CD14-positive monocyte (primary cell): ENCODE data around the gene SPIRE1. TPM values are rescaled to one million over a fixed set of nuclear protein-coding genes. Genes with fewer than 3 reads are reported as not detected.

ENCODE experiments used
- DNase-seq, 3 donors: peaks; one replicate each; pipeline ENCODE4 v3.0.0-alpha.2; 2011 to 2022
- H2AFZ ChIP-seq: 2 replicates; pipeline ENCODE4 v1.6.0; 2012; ENCODE audit warnings: mild to moderate bottlenecking, low read depth, low read length, inconsistent platforms; ENCODE audit not compliant: insufficient read depth, poor library complexity, severe bottlenecking
- H3K27ac ChIP-seq, 2 donors: 1 replicate in 1 of 2; 2 replicates in 1 of 2; pipeline ENCODE4 v1.5.1; 2012 to 2013; ENCODE audit warnings: low read length in 2 of 2, control low read depth in 1 of 2, inconsistent platforms in 1 of 2, low read depth in 1 of 2, mild to moderate bottlenecking in 1 of 2
- H3K27me3 ChIP-seq, 2 donors: one replicate each; pipeline versions ENCODE4 v1.6.0 to v1.6.1; 2011 to 2013; ENCODE audit warnings: low read length in 2 of 2; ENCODE audit not compliant: control insufficient read depth in 2 of 2, insufficient read depth in 2 of 2
- H3K36me3 ChIP-seq, 2 donors: replicated peaks in 1 of 2; 1 replicate in 1 of 2; 2 replicates in 1 of 2; pipeline versions ENCODE4 v1.5.1 to v1.6.1; 2012 to 2013; ENCODE audit warnings: low read length in 2 of 2, control low read depth in 1 of 2, inconsistent platforms in 1 of 2, mild to moderate bottlenecking in 1 of 2; ENCODE audit not compliant: insufficient read depth in 2 of 2, control insufficient read depth in 1 of 2
- H3K4me1 ChIP-seq, 2 donors: 1 replicate in 1 of 2; 2 replicates in 1 of 2; pipeline versions ENCODE4 v1.5.1 to v1.6.1; 2012 to 2013; ENCODE audit warnings: low read length in 2 of 2, control low read depth in 1 of 2, inconsistent platforms in 1 of 2, mild to moderate bottlenecking in 1 of 2, moderate library complexity in 1 of 2; ENCODE audit not compliant: insufficient read depth in 2 of 2, control insufficient read depth in 1 of 2
- H3K4me2 ChIP-seq: replicated peaks from 2 replicates; pipeline ENCODE3; 2012; ENCODE audit warnings: low read length, moderate library complexity, mild to moderate bottlenecking; ENCODE audit not compliant: poor library complexity, severe bottlenecking; ENCODE audit errors: extremely low read depth
- H3K4me3 ChIP-seq, 3 experiments: fragments of 200-600 bp in 1 of 3; sonication (generic) in 1 of 3; replicated peaks in 1 of 3; 1 replicate in 2 of 3; 2 replicates in 1 of 3; pipeline ENCODE4 v1.5.1; 2011 to 2013; ENCODE audit warnings: low read length in 3 of 3, mild to moderate bottlenecking in 3 of 3, control low read depth in 2 of 3, low read depth in 2 of 3, inconsistent platforms in 1 of 3, moderate library complexity in 1 of 3
- H3K79me2 ChIP-seq: 2 replicates; pipeline ENCODE4 v1.6.0; 2012; ENCODE audit warnings: mild to moderate bottlenecking, control low read depth, inconsistent platforms, low read length, moderate library complexity; ENCODE audit not compliant: insufficient read depth
- H3K9ac ChIP-seq: 2 replicates; pipeline ENCODE4 v1.6.0; 2017; ENCODE audit warnings: low read length, mild to moderate bottlenecking; ENCODE audit not compliant: insufficient read depth, poor library complexity, severe bottlenecking
- H3K9me3 ChIP-seq, 2 donors: replicated peaks in 1 of 2; 1 replicate in 1 of 2; 2 replicates in 1 of 2; pipeline versions ENCODE4 v1.5.1 to v1.6.1; 2012 to 2013; ENCODE audit warnings: low read length in 2 of 2, control low read depth in 1 of 2; ENCODE audit not compliant: control insufficient read depth in 1 of 2, insufficient read depth in 1 of 2
- H4K20me1 ChIP-seq: 2 replicates; pipeline ENCODE4 v1.6.0; 2012; ENCODE audit warnings: mild to moderate bottlenecking, low read length, control low read depth, moderate library complexity; ENCODE audit not compliant: insufficient read depth
- H3K27ac Mint-ChIP-seq, 7 donors: one replicate each; pipeline ENCODE4 v1.8.0; 2020; ENCODE audit warnings: mild to moderate bottlenecking in 7 of 7, mixed read lengths in 7 of 7, moderate library complexity in 6 of 7, inconsistent platforms in 2 of 7
- H3K27me3 Mint-ChIP-seq, 3 donors: one replicate each; pipeline ENCODE4 v1.8.0; 2021 to 2022; ENCODE audit warnings: low read depth in 3 of 3, mild to moderate bottlenecking in 3 of 3, mixed read lengths in 3 of 3, moderate library complexity in 3 of 3, inconsistent platforms in 1 of 3
- H3K36me3 Mint-ChIP-seq, 2 donors: one replicate each; pipeline ENCODE4 v1.8.0; 2020; ENCODE audit warnings: mixed read lengths in 2 of 2, inconsistent platforms in 1 of 2, mild to moderate bottlenecking in 1 of 2
- H3K4me1 Mint-ChIP-seq: one replicate; pipeline ENCODE4 v1.8.0; 2020; ENCODE audit warnings: mild to moderate bottlenecking, mixed read lengths
- H3K4me3 Mint-ChIP-seq, 2 donors: one replicate each; pipeline ENCODE4 v1.8.0; 2020; ENCODE audit warnings: mild to moderate bottlenecking in 2 of 2, mixed read lengths in 2 of 2, moderate library complexity in 1 of 2
- H3K9me3 Mint-ChIP-seq, 7 donors: one replicate each; pipeline ENCODE4 v1.8.0; 2020 to 2022; ENCODE audit warnings: mixed read lengths in 7 of 7, mild to moderate bottlenecking in 6 of 7, moderate library complexity in 6 of 7, inconsistent platforms in 2 of 7
- WGBS: methylation state at CpG from one replicate; pipeline ENCODE4 v1.1.5; 2013; ENCODE audit warnings: missing lambda C conversion rate; ENCODE audit not compliant: insufficient coverage; 5-methylcytosine and 5-hydroxymethylcytosine counted together
- intact Hi-C, 2 donors: fragments of 100-400 bp; cut with micrococcal nuclease; formaldehyde crosslinking; loops; one replicate each; pipeline versions ENCODE4 v1.15.0 to v1.15.1; 2023
- polyA plus RNA-seq, 3 donors: library from polyadenylated mRNA; depleted of rRNA in 1 of 3; unstranded in 2 of 3; stranded (reverse) in 1 of 3; fragments of 300-500 nt in 2 of 3; fragments of >200 nt in 1 of 3; fragmentation: Illumina TruSeq in 2 of 3; gene quantifications; 1 replicate in 2 of 3; 2 replicates in 1 of 3; pipeline ENCODE4 v1.2.3, GENCODE V29; 2012 to 2021
- TF ChIP-seq, protein P1 (sequence below): fragments of 200-600 bp; IDR thresholded peaks from one replicate; pipeline ENCODE4 v1.8.0; 2022; ENCODE audit warnings: antibody characterized with exemption, mild to moderate bottlenecking

SPIRE1 gene
- polyA plus RNA-seq, 3 donors: 1.7 to 1.9 (median 1.8) TPM

DNA sequence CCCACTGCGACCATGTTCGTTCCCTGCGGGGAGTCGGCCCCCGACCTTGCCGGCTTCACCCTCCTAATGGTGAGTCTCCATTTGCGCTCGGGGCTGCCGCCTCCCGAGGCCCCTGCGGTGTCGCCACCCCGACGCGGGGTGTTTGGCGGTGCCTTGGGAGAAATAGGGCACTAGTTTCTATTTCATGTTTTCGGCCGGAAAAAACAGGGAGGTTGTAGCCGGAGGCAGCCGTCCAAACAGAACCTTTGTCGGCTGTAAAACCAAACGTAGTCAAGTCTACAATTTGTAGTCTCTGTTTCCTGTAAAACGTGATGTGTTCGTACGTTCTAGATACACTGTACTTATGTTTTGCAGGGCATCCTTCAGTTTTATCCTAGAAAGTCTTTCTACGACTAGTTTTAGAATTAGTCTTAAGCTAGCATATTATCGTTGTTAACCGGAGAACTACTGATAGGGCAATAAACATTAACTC is 45.2 kb upstream of the SPIRE1 start:
- peak overlapping the region; percentile 95 for H2AFZ ChIP-seq

DNA sequence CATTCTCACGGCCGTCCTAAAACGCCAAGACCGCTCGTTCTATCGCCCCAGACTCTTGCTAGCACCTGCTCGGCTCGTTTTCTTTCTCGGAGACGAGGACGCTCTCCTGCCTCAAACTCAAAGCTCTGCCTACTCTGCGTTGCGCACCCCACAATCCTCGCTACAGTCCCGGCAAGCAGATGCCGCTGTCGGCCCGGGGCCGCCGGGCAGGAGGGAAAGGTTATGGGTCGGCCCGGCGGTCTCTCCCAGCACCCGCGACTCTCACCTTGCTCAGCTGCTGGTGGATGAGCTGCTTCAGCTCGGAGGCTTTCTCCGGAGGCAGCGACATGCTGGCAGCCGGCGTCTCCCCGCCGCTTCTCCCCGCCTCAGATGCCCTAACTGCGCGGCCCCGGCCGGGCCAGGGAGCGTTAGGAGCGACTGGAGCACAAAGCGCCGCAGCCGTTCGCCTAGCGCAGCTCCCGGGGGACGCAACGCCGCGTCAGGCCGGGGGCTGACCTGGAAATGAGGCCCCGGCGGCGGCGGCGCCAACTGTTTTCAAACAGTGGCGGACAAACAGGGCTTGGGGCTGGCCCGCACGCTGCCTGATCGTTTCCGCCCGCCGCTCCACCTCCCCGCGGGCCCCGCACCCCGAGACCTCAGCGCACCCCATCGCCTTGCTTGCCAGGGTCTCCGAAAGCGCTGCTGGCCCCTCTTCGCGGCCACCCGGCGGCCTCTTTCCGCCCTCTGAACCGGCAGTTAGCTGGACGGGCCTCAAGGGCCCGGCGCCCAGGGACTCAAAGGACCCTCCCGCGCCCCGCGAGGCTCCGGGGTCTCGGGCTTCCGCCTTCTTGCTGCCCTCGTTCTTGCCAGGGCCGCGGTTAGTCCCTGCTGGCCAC is 44.6 kb upstream of the SPIRE1 start, which contains the start of the genes CEP76 and PSMG2:
CEP76 (minus strand) TSS at position 503 of the 875 bp plus-strand sequence; CDS start at position 328, 175 bp downstream.
PSMG2 (plus strand) TSS at position 822 of the 875 bp plus-strand sequence. CDS start 66 bp downstream, outside the sequence.
- Mint-ChIP-seq H3K27me3 (no peaks in the 10 kb centered on the region), H3K4me1 (peaks cover 31% of the 10 kb centered on the region), H3K9me3 (no peaks in the 10 kb centered on the region), H3K36me3 (peaks cover 19 to 30% of the 10 kb centered on the region in 2 donors), H3K27ac (peak within 1 kb of the TSS; percentile 98 to 100 (median 99)), H3K4me3 (peak within 1 kb of the TSS; percentile 98 to 99)
- peaks cover 22 to 32% of the 10 kb centered on the region in 2 donors for H3K4me1 ChIP-seq
- under 1% methylated on average over 89 of the region's 89 CpGs for WGBS
- H3K9me3 ChIP-seq: no peaks in the 10 kb centered on the region
- peak; percentile 72 to 79 (median 74) for DNase-seq
- peaks cover 23 to 39% of the 10 kb centered on the region in 2 donors for H3K36me3 ChIP-seq
- H3K4me2 ChIP-seq: peak within 1 kb of the TSS; percentile 87
- intact Hi-C loops: loop anchor here in 1 of 2 donors (5.0 kb wide), 1 partner anchor 1025 kb away; the partner anchor contains the start of genes FAM210A and RNMT
- H4K20me1 ChIP-seq: peaks cover 14% of the 10 kb centered on the region
- H3K79me2 ChIP-seq: peaks cover 67% of the 10 kb centered on the region
- peak within 1 kb of the TSS; percentile 90 to 95 for H3K27ac ChIP-seq
- H3K4me3 ChIP-seq: peak within 1 kb of the TSS; percentile 84 to 89 (median 89)
- H3K9ac ChIP-seq: peak within 1 kb of the TSS; percentile 98
- H3K27me3 ChIP-seq: no peaks in the 10 kb centered on the region
- TF ChIP-seq, protein P1, sequence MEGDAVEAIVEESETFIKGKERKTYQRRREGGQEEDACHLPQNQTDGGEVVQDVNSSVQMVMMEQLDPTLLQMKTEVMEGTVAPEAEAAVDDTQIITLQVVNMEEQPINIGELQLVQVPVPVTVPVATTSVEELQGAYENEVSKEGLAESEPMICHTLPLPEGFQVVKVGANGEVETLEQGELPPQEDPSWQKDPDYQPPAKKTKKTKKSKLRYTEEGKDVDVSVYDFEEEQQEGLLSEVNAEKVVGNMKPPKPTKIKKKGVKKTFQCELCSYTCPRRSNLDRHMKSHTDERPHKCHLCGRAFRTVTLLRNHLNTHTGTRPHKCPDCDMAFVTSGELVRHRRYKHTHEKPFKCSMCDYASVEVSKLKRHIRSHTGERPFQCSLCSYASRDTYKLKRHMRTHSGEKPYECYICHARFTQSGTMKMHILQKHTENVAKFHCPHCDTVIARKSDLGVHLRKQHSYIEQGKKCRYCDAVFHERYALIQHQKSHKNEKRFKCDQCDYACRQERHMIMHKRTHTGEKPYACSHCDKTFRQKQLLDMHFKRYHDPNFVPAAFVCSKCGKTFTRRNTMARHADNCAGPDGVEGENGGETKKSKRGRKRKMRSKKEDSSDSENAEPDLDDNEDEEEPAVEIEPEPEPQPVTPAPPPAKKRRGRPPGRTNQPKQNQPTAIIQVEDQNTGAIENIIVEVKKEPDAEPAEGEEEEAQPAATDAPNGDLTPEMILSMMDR: no peak
- peak within 1 kb of the TSS; percentile 95 for H2AFZ ChIP-seq

More for the DNA sequence above, 45.2 kb upstream of the SPIRE1 start:
- H3K9me3 Mint-ChIP-seq: no peaks in the 10 kb centered on the region
- peak overlapping the region; percentile 98 to 99 for H3K4me3 Mint-ChIP-seq
- DNase-seq: no peak
- no peaks in the 10 kb centered on the region for H3K27me3 Mint-ChIP-seq
- Histone ChIP-seq H3K79me2 (peaks cover 73% of the 10 kb centered on the region), H4K20me1 (peaks cover 14% of the 10 kb centered on the region), H3K4me3 (peak overlapping the region; percentile 84 to 89 (median 89)), H3K4me1 (peaks cover 22 to 32% of the 10 kb centered on the region in 2 donors), H3K27me3 (no peaks in the 10 kb centered on the region), H3K9me3 (no peaks in the 10 kb centered on the region), H3K36me3 (peaks cover 29 to 42% of the 10 kb centered on the region in 2 donors), H3K27ac (peak overlapping the region; percentile 90 to 95), H3K9ac (peak overlapping the region; percentile 98), H3K4me2 (peak overlapping the region; percentile 87)
- peak overlapping the region; percentile 98 to 100 (median 99) for H3K27ac Mint-ChIP-seq
- peaks cover 31% of the 10 kb centered on the region for H3K4me1 Mint-ChIP-seq
- WGBS: 0% methylated on average over 25 of the region's 28 CpGs
- intact Hi-C loops: loop anchor here in 1 of 2 donors (5.0 kb wide), 1 partner anchor 1024 kb away; the partner anchor contains the start of genes FAM210A and RNMT
- TF ChIP-seq, protein P1: no peak
- peaks cover 25 to 36% of the 10 kb centered on the region in 2 donors for H3K36me3 Mint-ChIP-seq
